ENCODE data around the gene UBE2L6.

UBE2L6 gene

DNA sequence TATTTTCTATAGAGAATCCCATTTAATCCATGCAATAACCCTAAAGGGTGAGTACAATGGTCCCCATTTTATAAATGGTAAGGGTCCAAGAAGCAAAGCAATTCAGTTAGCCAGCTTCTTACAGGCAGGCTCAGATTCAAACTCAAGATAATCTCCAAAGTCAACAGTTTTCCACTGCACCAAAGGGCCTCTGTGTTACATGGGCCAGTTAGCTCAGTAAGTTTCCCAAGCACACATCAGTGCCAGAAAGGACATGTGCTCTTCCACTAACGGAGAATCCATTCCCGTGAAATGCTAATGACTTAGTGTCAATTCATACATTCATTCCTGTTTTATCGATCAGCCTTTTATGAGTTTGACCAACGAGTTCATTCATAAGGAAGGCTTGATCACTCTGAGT is 63.0 kb downstream of the UBE2L6 start:
- Histone ChIP-seq H3K4me1 (ENCODE audit: control insufficient read depth, insufficient read depth, low read length) (peaks cover 4% of the 10 kb centered on the region), H3K9me3 (ENCODE audit: control insufficient read depth, insufficient read depth, low read length) (no peaks in the 10 kb centered on the region), H3K4me3 (ENCODE audit: low read depth, low read length) (no peak overlapping the region), H3K36me3 (ENCODE audit: control insufficient read depth, insufficient read depth, low read length) (no peaks in the 10 kb centered on the region), H3K27me3 (ENCODE audit: control insufficient read depth, insufficient read depth, low read length) (no peaks in the 10 kb centered on the region), H3K9ac (ENCODE audit: low read depth, low read length) (no peak overlapping the region)

GRCh38 chr11:57502870-57503269 is 64.6 kb downstream of the UBE2L6 start:
- Histone ChIP-seq H3K9ac (ENCODE audit: low read depth, low read length) (no peak overlapping the region), H3K9me3 (ENCODE audit: control insufficient read depth, insufficient read depth, low read length) (no peaks in the 10 kb centered on the region), H3K4me3 (ENCODE audit: low read depth, low read length) (no peak overlapping the region), H3K4me1 (ENCODE audit: control insufficient read depth, insufficient read depth, low read length) (peaks cover 4% of the 10 kb centered on the region), H3K36me3 (ENCODE audit: control insufficient read depth, insufficient read depth, low read length) (no peaks in the 10 kb centered on the region), H3K27me3 (ENCODE audit: control insufficient read depth, insufficient read depth, low read length) (no peaks in the 10 kb centered on the region)

DNA sequence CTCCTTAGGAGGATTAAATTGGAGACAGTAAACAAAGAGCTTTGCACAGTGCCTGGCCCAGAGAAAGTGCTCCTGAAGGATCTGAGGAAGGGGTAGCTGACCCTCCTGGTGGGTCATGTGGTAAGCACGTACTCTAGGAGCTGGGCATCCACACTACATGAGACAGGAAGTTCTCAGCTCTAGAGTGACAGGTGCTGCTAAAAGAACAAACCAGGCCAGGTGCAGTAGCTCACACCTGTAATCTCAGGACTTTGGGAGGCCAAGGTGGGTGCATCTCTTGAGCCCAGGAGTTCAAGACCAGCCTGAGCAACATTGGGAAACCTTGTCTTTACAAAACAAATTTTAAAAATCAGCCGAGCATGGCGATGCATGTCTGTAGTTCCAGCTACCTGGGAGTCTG is 65.1 kb downstream of the UBE2L6 start:
- Histone ChIP-seq H3K4me3 (ENCODE audit: low read depth, low read length) (no peak overlapping the region), H3K36me3 (ENCODE audit: control insufficient read depth, insufficient read depth, low read length) (no peaks in the 10 kb centered on the region), H3K27me3 (ENCODE audit: control insufficient read depth, insufficient read depth, low read length) (no peaks in the 10 kb centered on the region), H3K9me3 (ENCODE audit: control insufficient read depth, insufficient read depth, low read length) (no peaks in the 10 kb centered on the region), H3K9ac (ENCODE audit: low read depth, low read length) (no peak overlapping the region), H3K4me1 (ENCODE audit: control insufficient read depth, insufficient read depth, low read length) (peaks cover 4% of the 10 kb centered on the region)

- Histone ChIP-seq H3K27me3 (ENCODE audit: control insufficient read depth, insufficient read depth, low read length) (no peaks in the 10 kb centered on the region), H3K4me1 (ENCODE audit: control insufficient read depth, insufficient read depth, low read length) (peaks cover 4% of the 10 kb centered on the region), H3K9me3 (ENCODE audit: control insufficient read depth, insufficient read depth, low read length) (no peaks in the 10 kb centered on the region), H3K9ac (ENCODE audit: low read depth, low read length) (no peak overlapping the region), H3K4me3 (ENCODE audit: low read depth, low read length) (no peak overlapping the region), H3K36me3 (ENCODE audit: control insufficient read depth, insufficient read depth, low read length) (no peaks in the 10 kb centered on the region)
These were observed 65.5 kb downstream of the UBE2L6 start for GRCh38 chr11:57501953-57502352.

Data from iPS-15b (cell line).